Measurements from ENCODE around the gene FKBP8. TPM values are rescaled to one million over a fixed set of nuclear protein-coding genes. Genes with fewer than 3 reads are reported as not detected.
A peak's percentile ranks its signal among the peaks of the same experiment; 100 is the strongest.

FKBP8 gene
- total and polyA plus RNA-seq, 7 experiments from 2014 or later: 96.9 to 241 (median 164) TPM

DNA sequence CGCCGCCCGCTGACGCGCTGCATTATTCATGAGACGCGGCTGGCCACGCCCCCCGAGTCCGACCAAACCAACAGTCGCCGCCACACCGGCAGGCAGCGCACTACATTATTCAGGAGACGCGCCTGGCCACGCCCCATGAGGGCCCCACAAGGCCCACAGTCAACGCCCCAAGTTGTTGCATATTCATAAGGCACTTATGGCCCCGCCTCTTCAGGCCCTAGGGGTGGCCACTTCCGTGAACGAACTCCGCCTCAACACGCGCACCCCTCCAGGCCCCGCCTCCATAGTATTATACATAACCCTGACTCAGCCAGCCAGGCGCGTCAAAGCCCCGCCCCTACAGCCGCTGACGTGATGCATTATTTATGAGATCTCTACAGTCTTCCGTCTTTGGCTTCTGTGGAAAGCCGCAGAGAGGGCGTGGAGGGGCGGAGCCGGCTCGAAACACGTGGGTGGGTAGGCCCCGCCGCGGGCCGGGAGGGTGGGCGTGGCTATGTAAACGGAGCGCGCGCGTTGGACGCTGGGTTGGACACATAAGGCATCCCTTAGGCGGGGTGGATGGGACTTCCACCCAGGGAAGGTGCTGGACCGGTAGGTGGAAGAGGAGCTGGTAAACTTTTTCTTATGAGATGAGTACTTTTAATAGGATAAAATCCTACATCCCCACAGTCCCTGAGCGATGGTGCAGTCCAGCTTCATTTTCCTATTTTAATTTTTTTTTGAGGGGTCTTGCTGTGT lies 21.1 kb downstream of the FKBP8 start:
- ATAC-seq (peak; percentile 92), DNase-seq (peak; percentile 99 to 100 (median 100))
- H3K9me3 Mint-ChIP-seq: no peaks in the 10 kb centered on the region
- H3K4me3 Mint-ChIP-seq: peak overlapping the region; percentile 87 to 98 (median 93)
- H3K36me3 Mint-ChIP-seq: no peaks in the 10 kb centered on the region
- Histone ChIP-seq H3K4me1 (ENCODE audit: control insufficient read depth in 2 of 2, insufficient read depth in 2 of 2, low read length in 2 of 2) (peaks cover 5 to 9% of the 10 kb centered on the region in 2 donors), H3K27me3 (ENCODE audit: control insufficient read depth in 2 of 2, insufficient read depth in 2 of 2, low read length in 2 of 2) (no peaks in the 10 kb centered on the region), H3K9me3 (ENCODE audit: control insufficient read depth in 2 of 3, low read length in 3 of 3) (no peaks in the 10 kb centered on the region), H3K4me3 (ENCODE audit: low read length) (peak overlapping the region; percentile 89), H3K27ac (ENCODE audit: low read depth, low read length) (peak overlapping the region; percentile 94), H3K36me3 (ENCODE audit: control insufficient read depth in 2 of 3, insufficient read depth in 3 of 3, low read length in 3 of 3) (peaks cover 0 to 4% (median 0%) of the 10 kb centered on the region in 3 experiments)
- CTCF ChIA-PET: interaction anchor here (0.6 to 2.8 kb wide), 3 partner anchors 23 to 324 kb away, joined by 3 to 19 read pairs (median 4); partner anchors contain the start of gene REX1BD
- no peaks in the 10 kb centered on the region for H3K27me3 Mint-ChIP-seq
- peaks cover 0 to 24% (median 17%) of the 10 kb centered on the region in 7 donors for H3K4me1 Mint-ChIP-seq
- H3K27ac Mint-ChIP-seq: peak overlapping the region; percentile 89 to 98 (median 95)
- intact Hi-C loops (cut with micrococcal nuclease): loop anchor here (1.0 to 10.0 kb wide), 24 partner anchors 21 to 1217 kb away; partner anchors contain the start of genes BORCS8 (in 2 of the 2), COPE (in 2 of the 2), CRTC1 (in 2 of the 2) and DDX49 (in 2 of the 2)
- POLR2A ChIA-PET: interaction anchor here (0.6 to 4.4 kb wide), 15 partner anchors 9 to 489 kb away, joined by 3 to 30 read pairs (median 4); partner anchors contain the start of genes COPE, DDX49, FKBP8 and JUND

DNA sequence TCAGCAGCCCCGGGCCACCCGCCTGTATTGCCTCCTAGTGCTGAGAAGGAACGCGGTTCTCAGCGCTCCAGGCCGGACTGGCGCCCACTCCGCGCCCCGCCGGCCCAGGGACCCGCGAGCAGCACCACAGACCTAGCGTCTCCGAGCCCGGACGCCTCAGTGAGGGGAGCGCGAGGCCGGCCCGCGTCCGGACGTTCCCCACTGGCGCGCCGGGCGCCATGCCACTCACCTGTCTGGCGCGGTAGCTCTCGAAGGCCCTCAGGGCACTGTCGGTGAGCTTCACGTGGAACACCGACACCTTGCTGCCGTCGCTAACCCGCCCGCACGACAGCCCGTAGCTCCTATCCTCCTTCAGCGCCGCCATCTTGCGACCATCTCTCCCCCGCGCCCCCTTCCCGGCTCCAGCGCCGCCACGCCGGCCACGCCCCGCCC lies 21.7 kb downstream of the FKBP8 start, which contains the start of gene ELL:
ELL (minus strand) TSS at position 379 of the 432 bp plus-strand sequence; CDS start at position 364, 15 bp downstream.
- peaks cover 0 to 27% (median 20%) of the 10 kb centered on the region in 7 donors for H3K4me1 Mint-ChIP-seq
- ATAC-seq: no peak
- peak within 1 kb of the TSS; percentile 89 to 98 (median 95) for H3K27ac Mint-ChIP-seq
- CTCF ChIA-PET: interaction anchor here (0.5 to 2.8 kb wide), 5 partner anchors 23 to 339 kb away, joined by 3 to 19 read pairs (median 4); no protein-coding TSS in a partner anchor
- no peak for DNase-seq
- H3K9me3 Mint-ChIP-seq: no peaks in the 10 kb centered on the region
- Histone ChIP-seq H3K27me3 (ENCODE audit: control insufficient read depth in 2 of 2, insufficient read depth in 2 of 2, low read length in 2 of 2) (no peaks in the 10 kb centered on the region), H3K27ac (ENCODE audit: low read depth, low read length) (peak within 1 kb of the TSS; percentile 94), H3K9me3 (ENCODE audit: control insufficient read depth in 2 of 3, low read length in 3 of 3) (no peaks in the 10 kb centered on the region), H3K4me1 (ENCODE audit: control insufficient read depth in 2 of 2, insufficient read depth in 2 of 2, low read length in 2 of 2) (peaks cover 5 to 13% of the 10 kb centered on the region in 2 donors), H3K36me3 (ENCODE audit: control insufficient read depth in 2 of 3, insufficient read depth in 3 of 3, low read length in 3 of 3) (peaks cover 0 to 4% (median 0%) of the 10 kb centered on the region in 3 experiments), H3K4me3 (ENCODE audit: low read length) (peak within 1 kb of the TSS; percentile 89)
- POLR2A ChIA-PET: interaction anchor here (0.6 to 4.4 kb wide), 15 partner anchors 10 to 490 kb away, joined by 3 to 30 read pairs (median 4); partner anchors contain the start of genes COPE, DDX49, JUND and KXD1
- H3K4me3 Mint-ChIP-seq: peak within 1 kb of the TSS; percentile 87 to 99 (median 94)
- no peaks in the 10 kb centered on the region for H3K36me3 Mint-ChIP-seq
- no peaks in the 10 kb centered on the region for H3K27me3 Mint-ChIP-seq
- intact Hi-C loops (cut with micrococcal nuclease): loop anchor here (1.0 to 10.0 kb wide), 24 partner anchors 22 to 1217 kb away; partner anchors contain the start of genes BORCS8 (in 2 of the 2), COPE (in 2 of the 2), CRTC1 (in 2 of the 2) and DDX49 (in 2 of the 2)

- H3K27ac Mint-ChIP-seq: peak overlapping the region; percentile 88 to 98 (median 90)
- no peaks in the 10 kb centered on the region for H3K27me3 Mint-ChIP-seq
- H3K27ac ChIP-seq (ENCODE audit: low read depth, low read length): peak overlapping the region; percentile 94
- peaks cover 5 to 20% of the 10 kb centered on the region in 2 donors for H3K4me1 ChIP-seq (ENCODE audit: control insufficient read depth in 2 of 2, insufficient read depth in 2 of 2, low read length in 2 of 2)
- peak overlapping the region; percentile 89 for H3K4me3 ChIP-seq (ENCODE audit: low read length)
- DNase-seq (peak in 7 of 9 donors; percentile 11 to 40 (median 18)), ATAC-seq (no peak)
- peak overlapping the region; percentile 87 to 99 (median 94) for H3K4me3 Mint-ChIP-seq
- CTCF ChIA-PET: interaction anchor here (0.5 to 2.8 kb wide), 14 partner anchors 16 to 398 kb away, joined by 3 to 19 read pairs (median 4); partner anchors contain the start of genes COPE, DDX49, FKBP8 and KXD1
- peaks cover 0 to 4% (median 0%) of the 10 kb centered on the region in 3 experiments for H3K36me3 ChIP-seq (ENCODE audit: control insufficient read depth in 2 of 3, insufficient read depth in 3 of 3, low read length in 3 of 3)
- no peaks in the 10 kb centered on the region for H3K27me3 ChIP-seq (ENCODE audit: control insufficient read depth in 2 of 2, insufficient read depth in 2 of 2, low read length in 2 of 2)
- H3K36me3 Mint-ChIP-seq: no peaks in the 10 kb centered on the region
- intact Hi-C loops (cut with micrococcal nuclease): loop anchor here (1.0 to 10.0 kb wide), 7 partner anchors 49 to 1216 kb away; partner anchors contain the start of genes TMEM161A (in 2 of the 2), ABHD8 (in 1 of the 2), DDA1 (in 1 of the 2) and MRPL34 (in 1 of the 2)
- no peaks in the 10 kb centered on the region for H3K9me3 ChIP-seq (ENCODE audit: control insufficient read depth in 2 of 3, low read length in 3 of 3)
- H3K4me1 Mint-ChIP-seq: peaks cover 5 to 33% (median 27%) of the 10 kb centered on the region in 7 donors
- POLR2A ChIA-PET: interaction anchor here (0.8 to 4.4 kb wide), 16 partner anchors 10 to 398 kb away, joined by 3 to 30 read pairs (median 4); partner anchors contain the start of genes COPE, DDX49, FKBP8 and JUND
- H3K9me3 Mint-ChIP-seq: no peaks in the 10 kb centered on the region
These were observed 22.3 kb downstream of the FKBP8 start for GRCh38 chr19:18520848-18521691.

DNA sequence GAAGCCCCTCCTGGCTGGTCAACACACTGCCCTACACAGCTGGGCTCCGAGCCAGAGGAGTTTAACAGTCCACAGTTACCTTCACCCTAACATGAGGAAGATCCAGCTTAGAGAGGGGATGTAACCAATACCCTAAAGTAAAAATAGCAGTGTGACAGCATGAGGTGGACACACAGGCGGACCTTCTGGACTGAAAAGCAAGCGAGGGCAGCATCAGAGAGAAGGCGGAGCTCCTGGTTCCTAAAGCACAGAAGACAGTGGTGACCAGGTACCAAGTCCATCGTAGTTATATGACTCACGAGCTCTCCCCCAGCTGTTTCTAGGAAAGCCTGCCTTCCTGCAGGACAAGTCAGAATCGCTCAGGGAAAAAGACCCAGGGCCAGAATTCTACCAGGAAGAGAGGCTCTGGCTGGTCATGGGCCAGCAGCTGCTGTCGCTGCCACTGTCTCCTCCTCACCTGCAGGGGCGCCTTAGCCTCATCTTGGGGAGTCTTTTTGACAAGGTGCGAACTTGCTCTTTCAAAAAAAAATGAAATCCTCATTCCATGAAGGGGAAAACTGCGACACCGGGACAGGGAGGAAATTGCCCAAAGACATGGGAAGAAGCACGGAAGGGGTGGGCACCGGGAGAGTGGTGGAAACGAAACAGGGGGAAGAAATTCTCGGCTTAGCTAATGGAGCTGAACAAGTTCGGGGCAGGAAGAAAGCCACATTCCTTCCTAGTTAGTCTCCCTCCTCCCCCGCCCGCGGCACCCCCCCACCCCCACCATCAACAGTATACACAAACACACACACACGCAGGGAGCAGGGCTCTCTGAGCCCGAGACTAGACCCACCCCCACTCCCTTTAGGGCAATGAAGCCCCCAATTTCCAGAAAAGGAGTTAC lies 23.2 kb downstream of the FKBP8 start:
- intact Hi-C loops (cut with micrococcal nuclease): loop anchor here (1.0 to 10.0 kb wide), 7 partner anchors 48 to 1215 kb away; partner anchors contain the start of genes TMEM161A (in 2 of the 2), ABHD8 (in 1 of the 2), DDA1 (in 1 of the 2) and MRPL34 (in 1 of the 2)
- H3K27me3 ChIP-seq (ENCODE audit: control insufficient read depth in 2 of 2, insufficient read depth in 2 of 2, low read length in 2 of 2): no peaks in the 10 kb centered on the region
- DNase-seq (peak; percentile 40 to 68 (median 60)), ATAC-seq (no peak)
- Mint-ChIP-seq H3K27me3 (no peaks in the 10 kb centered on the region), H3K4me3 (peak overlapping the region; percentile 87 to 99 (median 94)), H3K36me3 (no peaks in the 10 kb centered on the region), H3K4me1 (peaks cover 5 to 38% (median 32%) of the 10 kb centered on the region in 7 donors), H3K9me3 (no peaks in the 10 kb centered on the region), H3K27ac (peak overlapping the region; percentile 88 to 98 (median 90))
- H3K4me3 ChIP-seq (ENCODE audit: low read length): peak overlapping the region; percentile 89
- peaks cover 0 to 4% (median 0%) of the 10 kb centered on the region in 3 experiments for H3K36me3 ChIP-seq (ENCODE audit: control insufficient read depth in 2 of 3, insufficient read depth in 3 of 3, low read length in 3 of 3)
- POLR2A ChIA-PET: interaction anchor here (0.6 to 4.4 kb wide), 11 partner anchors 22 to 1007 kb away, joined by 3 to 30 read pairs (median 4); partner anchors contain the start of genes COPE, DDX49, FKBP8 and KXD1
- H3K27ac ChIP-seq (ENCODE audit: low read depth, low read length): peak overlapping the region; percentile 94
- no peaks in the 10 kb centered on the region for H3K9me3 ChIP-seq (ENCODE audit: control insufficient read depth in 2 of 3, low read length in 3 of 3)
- H3K4me1 ChIP-seq (ENCODE audit: control insufficient read depth in 2 of 2, insufficient read depth in 2 of 2, low read length in 2 of 2): peaks cover 5 to 26% of the 10 kb centered on the region in 2 donors
- CTCF ChIA-PET: interaction anchor here (0.6 to 2.8 kb wide), 19 partner anchors 9 to 399 kb away, joined by 3 to 19 read pairs (median 4); partner anchors contain the start of genes COPE, DDX49, FKBP8 and KXD1

GRCh38 chr19:18518639-18519038 lies 24.7 kb downstream of the FKBP8 start:
- Histone ChIP-seq H3K9me3 (ENCODE audit: control insufficient read depth in 2 of 3, low read length in 3 of 3) (no peaks in the 10 kb centered on the region), H3K27me3 (ENCODE audit: control insufficient read depth in 2 of 2, insufficient read depth in 2 of 2, low read length in 2 of 2) (no peaks in the 10 kb centered on the region), H3K27ac (ENCODE audit: low read depth, low read length) (no peak overlapping the region), H3K4me1 (ENCODE audit: control insufficient read depth in 2 of 2, insufficient read depth in 2 of 2, low read length in 2 of 2) (peaks cover 5 to 34% of the 10 kb centered on the region in 2 donors), H3K4me3 (ENCODE audit: low read length) (no peak overlapping the region), H3K36me3 (ENCODE audit: control insufficient read depth in 2 of 3, insufficient read depth in 3 of 3, low read length in 3 of 3) (peaks cover 0 to 4% (median 0%) of the 10 kb centered on the region in 3 experiments)
- intact Hi-C loops (cut with micrococcal nuclease): no loop called here
- no peaks in the 10 kb centered on the region for H3K36me3 Mint-ChIP-seq
- no peak overlapping the region for H3K4me3 Mint-ChIP-seq
- POLR2A ChIA-PET: interaction anchor here (0.7 kb wide), 1 partner anchor 20 kb away, joined by 3 read pairs; no protein-coding TSS in a partner anchor
- H3K9me3 Mint-ChIP-seq: no peaks in the 10 kb centered on the region
- ATAC-seq (no peak), DNase-seq (no peak)
- H3K4me1 Mint-ChIP-seq: peaks cover 9 to 51% (median 45%) of the 10 kb centered on the region in 7 donors
- CTCF ChIA-PET: interaction anchor here (0.6 to 2.4 kb wide), 5 partner anchors 38 to 531 kb away, joined by 3 to 10 read pairs (median 4); partner anchors contain the start of gene REX1BD
- H3K27ac Mint-ChIP-seq: no peak overlapping the region
- no peaks in the 10 kb centered on the region for H3K27me3 Mint-ChIP-seq

All from naive thymus-derived CD4-positive, alpha-beta T cell (primary cell).